DOHH2 (cell line): ENCODE data around the gene MT2A.

Experiments used
- H3F3A ChIP-seq: fragments of 200-600 bp; sonication (generic), shearing (Covaris generic); 2 replicates; pipeline ENCODE4 v1.6.0; 2016; ENCODE audit warnings: antibody characterized with exemption, mild to moderate bottlenecking; ENCODE audit not compliant: control insufficient read depth, insufficient read depth
- H3K27ac ChIP-seq: fragments of 200-600 bp; sonication (generic); 2 replicates; pipeline ENCODE4 v1.5.1; 2014; ENCODE audit warnings: low read depth, mild to moderate bottlenecking, low read length, moderate library complexity
- H3K27me3 ChIP-seq: fragments of 200-600 bp; sonication (generic); 2 replicates; pipeline ENCODE4 v1.6.1; 2014; ENCODE audit warnings: mild to moderate bottlenecking, low read length, mixed read lengths; ENCODE audit not compliant: control insufficient read depth
- H3K36me3 ChIP-seq: fragments of 200-600 bp; sonication (generic); 2 replicates; pipeline ENCODE4 v1.6.1; 2014; ENCODE audit warnings: mild to moderate bottlenecking, low read length, moderate library complexity, mixed read lengths; ENCODE audit not compliant: control insufficient read depth
- H3K4me1 ChIP-seq: fragments of 200-600 bp; sonication (generic); 2 replicates; pipeline ENCODE4 v1.6.1; 2014; ENCODE audit warnings: mild to moderate bottlenecking, low read length, mixed read lengths; ENCODE audit not compliant: control insufficient read depth
- H3K4me2 ChIP-seq: fragments of 200-600 bp; sonication (generic); 2 replicates; pipeline ENCODE4 v1.6.0; 2014; ENCODE audit warnings: mild to moderate bottlenecking, low read length, moderate library complexity
- H3K4me3 ChIP-seq: fragments of 200-600 bp; sonication (generic); 2 replicates; pipeline ENCODE4 v1.5.1; 2014; ENCODE audit warnings: mild to moderate bottlenecking, low read length, mixed read lengths
- H3K79me2 ChIP-seq: fragments of 200-600 bp; sonication (generic); 2 replicates; pipeline ENCODE4 v1.6.1; 2014; ENCODE audit warnings: mild to moderate bottlenecking, low read length, mixed read lengths; ENCODE audit not compliant: control insufficient read depth
- H3K9me2 ChIP-seq: fragments of 200-600 bp; sonication (generic); replicated peaks from 2 replicates; pipeline ENCODE4 v1.6.1; 2014; ENCODE audit warnings: mild to moderate bottlenecking, low read length, mixed read lengths; ENCODE audit not compliant: control insufficient read depth
- H3K9me3 ChIP-seq: fragments of 200-600 bp; sonication (generic); 2 replicates; pipeline ENCODE4 v1.6.1; 2014; ENCODE audit warnings: antibody characterized with exemption, low read length, mixed read lengths; ENCODE audit not compliant: control insufficient read depth, insufficient read depth
- H4K20me1 ChIP-seq: fragments of 200-600 bp; sonication (generic); 2 replicates; pipeline ENCODE4 v1.6.0; 2014; ENCODE audit warnings: low read depth, mild to moderate bottlenecking, antibody characterized with exemption, low read length, moderate library complexity; ENCODE audit not compliant: control insufficient read depth, insufficient read depth
- EZH2phosphoT487 ChIP-seq: fragments of 200-600 bp; sonication (generic); IDR thresholded peaks from 2 replicates; pipeline ENCODE4 v1.6.1; 2017; ENCODE audit warnings: borderline replicate concordance, mild to moderate bottlenecking, antibody characterized with exemption, low read length, moderate library complexity, mixed read lengths
- TF ChIP-seq, protein P1 (sequence below): fragments of 200-600 bp; sonication (generic); IDR thresholded peaks from one replicate; pipeline ENCODE4 v1.5.1; 2014; ENCODE audit warnings: antibody characterized with exemption, mild to moderate bottlenecking, low read depth, low read length; ENCODE audit not compliant: poor library complexity, severe bottlenecking

MT2A gene

DNA sequence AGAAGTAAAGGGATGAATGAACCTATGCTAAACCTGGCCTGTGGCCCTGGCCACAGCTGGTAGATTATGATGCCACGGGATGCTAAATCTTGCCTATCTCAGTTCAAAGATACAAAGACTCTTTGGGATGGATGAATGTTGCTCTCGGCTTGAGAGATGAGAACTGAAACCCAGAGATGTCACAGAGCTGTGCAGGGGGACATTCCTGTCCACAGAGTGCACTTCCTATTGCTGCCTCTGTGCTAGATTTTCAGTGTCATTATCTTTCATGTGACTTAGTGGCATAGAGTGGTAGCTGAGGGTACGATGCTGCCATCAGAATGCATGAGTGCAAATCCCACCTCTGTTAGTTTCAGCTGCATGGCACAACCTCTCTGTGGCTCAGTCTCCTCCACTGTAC, 21.8 kb downstream of the MT2A start:
- Histone ChIP-seq H3K27me3 (peaks cover 53% of the 10 kb centered on the region), H4K20me1 (no peaks in the 10 kb centered on the region)

DNA sequence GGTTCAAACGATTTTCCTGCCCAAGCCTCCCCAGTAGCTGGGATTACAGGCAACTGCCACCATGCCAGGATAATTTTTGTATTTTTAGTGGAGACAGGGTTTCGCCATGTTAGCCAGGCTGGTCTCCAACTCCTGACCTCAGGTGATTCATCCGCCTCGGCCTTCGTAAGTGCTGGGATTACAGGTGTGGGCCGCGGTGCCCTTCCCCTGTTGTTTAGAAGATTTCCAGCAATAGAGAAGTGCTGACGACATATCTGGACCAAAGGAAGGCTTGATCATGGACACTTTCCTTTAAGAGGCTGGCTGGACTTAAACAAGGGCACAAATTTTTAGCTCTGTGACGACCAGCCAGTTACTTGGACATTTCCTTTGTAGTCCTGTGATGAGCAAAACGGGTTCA, 22.8 kb downstream of the MT2A start:
- Histone ChIP-seq H3K4me2 (no peak overlapping the region), H3K4me1 (no peaks in the 10 kb centered on the region), H3K27ac (no peak overlapping the region), H3K27me3 (peaks cover 56% of the 10 kb centered on the region), H3K4me3 (no peak overlapping the region), H3K9me3 (no peaks in the 10 kb centered on the region), H3K9me2 (no peaks in the 10 kb centered on the region), H3F3A (no peaks in the 10 kb centered on the region), H4K20me1 (no peaks in the 10 kb centered on the region), H3K36me3 (no peaks in the 10 kb centered on the region), H3K79me2 (no peaks in the 10 kb centered on the region)
- TF ChIP-seq EZH2phosphoT487 = no peak
- TF ChIP-seq, protein P1, sequence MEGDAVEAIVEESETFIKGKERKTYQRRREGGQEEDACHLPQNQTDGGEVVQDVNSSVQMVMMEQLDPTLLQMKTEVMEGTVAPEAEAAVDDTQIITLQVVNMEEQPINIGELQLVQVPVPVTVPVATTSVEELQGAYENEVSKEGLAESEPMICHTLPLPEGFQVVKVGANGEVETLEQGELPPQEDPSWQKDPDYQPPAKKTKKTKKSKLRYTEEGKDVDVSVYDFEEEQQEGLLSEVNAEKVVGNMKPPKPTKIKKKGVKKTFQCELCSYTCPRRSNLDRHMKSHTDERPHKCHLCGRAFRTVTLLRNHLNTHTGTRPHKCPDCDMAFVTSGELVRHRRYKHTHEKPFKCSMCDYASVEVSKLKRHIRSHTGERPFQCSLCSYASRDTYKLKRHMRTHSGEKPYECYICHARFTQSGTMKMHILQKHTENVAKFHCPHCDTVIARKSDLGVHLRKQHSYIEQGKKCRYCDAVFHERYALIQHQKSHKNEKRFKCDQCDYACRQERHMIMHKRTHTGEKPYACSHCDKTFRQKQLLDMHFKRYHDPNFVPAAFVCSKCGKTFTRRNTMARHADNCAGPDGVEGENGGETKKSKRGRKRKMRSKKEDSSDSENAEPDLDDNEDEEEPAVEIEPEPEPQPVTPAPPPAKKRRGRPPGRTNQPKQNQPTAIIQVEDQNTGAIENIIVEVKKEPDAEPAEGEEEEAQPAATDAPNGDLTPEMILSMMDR = no peak

More for the DNA sequence above, 21.8 kb downstream of the MT2A start:
- H3K36me3 ChIP-seq = no peaks in the 10 kb centered on the region
- no peak overlapping the region for H3K27ac ChIP-seq
- no peaks in the 10 kb centered on the region for H3K79me2 ChIP-seq
- H3F3A ChIP-seq = no peaks in the 10 kb centered on the region
- TF ChIP-seq, protein P1 = no peak
- TF ChIP-seq EZH2phosphoT487 = no peak
- H3K4me2 ChIP-seq = no peak overlapping the region
- no peak overlapping the region for H3K4me3 ChIP-seq
- H3K4me1 ChIP-seq = no peaks in the 10 kb centered on the region
- H3K9me3 ChIP-seq = no peaks in the 10 kb centered on the region
- no peaks in the 10 kb centered on the region for H3K9me2 ChIP-seq

DNA sequence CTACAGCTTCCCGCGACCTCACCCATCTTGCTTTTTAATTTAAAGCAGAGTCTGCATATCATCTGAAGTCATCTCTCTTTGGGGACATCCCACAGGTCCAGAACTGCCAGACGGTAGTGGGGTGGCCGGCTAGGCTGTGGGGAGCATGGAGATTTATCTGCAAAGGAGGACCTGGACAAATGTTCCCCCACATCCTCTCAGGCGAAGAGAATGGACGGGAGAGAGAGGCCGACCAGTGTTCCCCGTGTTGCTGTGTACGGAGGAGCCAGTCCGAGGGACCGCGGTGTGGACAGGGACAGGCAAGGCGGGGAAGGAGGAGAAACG, 23.4 kb downstream of the MT2A start:
- Histone ChIP-seq H3K27ac (no peak overlapping the region), H3K4me2 (no peak overlapping the region), H3K27me3 (peaks cover 55% of the 10 kb centered on the region), H3K9me3 (no peaks in the 10 kb centered on the region), H3F3A (no peaks in the 10 kb centered on the region), H3K36me3 (no peaks in the 10 kb centered on the region), H3K9me2 (no peaks in the 10 kb centered on the region), H3K79me2 (no peaks in the 10 kb centered on the region), H3K4me1 (no peaks in the 10 kb centered on the region), H3K4me3 (no peak overlapping the region), H4K20me1 (no peaks in the 10 kb centered on the region)
- no peak for TF ChIP-seq EZH2phosphoT487
- TF ChIP-seq, protein P1 = no peak
